SK-N-SH treated with all-trans-retinoic acid at 6 μM for 48 hours (cell line): ENCODE results near the gene PARD3B.

Experiments
- BACH2 ChIP-seq: fragments of 250-450 bp; sonication (Bioruptor Pico); IDR thresholded peaks from 2 replicates; pipeline ENCODE4 v1.9.0; 2021; ENCODE audit warnings: mild to moderate bottlenecking, borderline replicate concordance
- CSDC2 ChIP-seq: fragments of 250-450 bp; sonication (Bioruptor Pico); IDR thresholded peaks from 2 replicates; pipeline ENCODE4 v1.5.0; 2020; ENCODE audit warnings: mild to moderate bottlenecking, moderate library complexity
- ESRRG ChIP-seq: fragments of 250-450 bp; sonication (Bioruptor Pico); IDR thresholded peaks from 2 replicates; pipeline ENCODE4 v1.6.1; 2021; ENCODE audit warnings: mild to moderate bottlenecking
- GLIS3 ChIP-seq: fragments of 250-450 bp; sonication (Bioruptor Pico); IDR thresholded peaks from 2 replicates; pipeline ENCODE4 v1.5.0; 2020; ENCODE audit warnings: mild to moderate bottlenecking, moderate library complexity
- ISL1 ChIP-seq: fragments of 250-450 bp; sonication (Bioruptor Pico); IDR thresholded peaks from 2 replicates; pipeline ENCODE4 v2.1.2; 2022; ENCODE audit warnings: mild to moderate bottlenecking, moderate library complexity
- RARB ChIP-seq: fragments of 250-450 bp; sonication (Bioruptor Pico); IDR thresholded peaks from 2 replicates; pipeline ENCODE4 v1.8.0; 2021; ENCODE audit warnings: mild to moderate bottlenecking, moderate library complexity
- SNAI2 ChIP-seq: fragments of 250-450 bp; sonication (Bioruptor Pico); IDR thresholded peaks from 2 replicates; pipeline ENCODE4 v1.5.0; 2020; ENCODE audit warnings: mild to moderate bottlenecking, moderate library complexity
- TCF4 ChIP-seq: fragments of 250-450 bp; sonication (Bioruptor Pico); IDR thresholded peaks from 2 replicates; pipeline ENCODE4 v1.8.0; 2021; ENCODE audit warnings: mild to moderate bottlenecking, moderate library complexity, borderline replicate concordance
- TOX ChIP-seq: fragments of 250-450 bp; sonication (Bioruptor Pico); IDR thresholded peaks from 2 replicates; pipeline ENCODE4 v1.8.0; 2021; ENCODE audit warnings: mild to moderate bottlenecking, moderate library complexity, borderline replicate concordance
- ZFP3 ChIP-seq: fragments of 250-450 bp; sonication (Bioruptor Pico); IDR thresholded peaks from 2 replicates; pipeline ENCODE4 v1.5.0; 2020; ENCODE audit warnings: mild to moderate bottlenecking, moderate library complexity
- ZNF565 ChIP-seq: fragments of 450-650 bp; formaldehyde crosslinking; conservative IDR thresholded peaks from 2 replicates; pipeline ENCODE4 v1.5.0; 2020; ENCODE audit warnings: low read depth, mild to moderate bottlenecking, moderate library complexity
- ZNF70 ChIP-seq: fragments of 450-650 bp; formaldehyde crosslinking; IDR thresholded peaks from 2 replicates; pipeline ENCODE4 v1.5.0; 2020; ENCODE audit warnings: mild to moderate bottlenecking, moderate library complexity
- TF ChIP-seq, protein P1 (sequence below): fragments of 250-450 bp; sonication (Bioruptor Pico); IDR thresholded peaks from 2 replicates; pipeline ENCODE4 v1.5.0; 2020; ENCODE audit warnings: mild to moderate bottlenecking, moderate library complexity
- TF ChIP-seq, protein P2 (sequence below): fragments of 250-450 bp; sonication (Bioruptor Pico); IDR thresholded peaks from 2 replicates; pipeline ENCODE4 v1.8.0; 2020; ENCODE audit warnings: mild to moderate bottlenecking, moderate library complexity, borderline replicate concordance

DNA sequence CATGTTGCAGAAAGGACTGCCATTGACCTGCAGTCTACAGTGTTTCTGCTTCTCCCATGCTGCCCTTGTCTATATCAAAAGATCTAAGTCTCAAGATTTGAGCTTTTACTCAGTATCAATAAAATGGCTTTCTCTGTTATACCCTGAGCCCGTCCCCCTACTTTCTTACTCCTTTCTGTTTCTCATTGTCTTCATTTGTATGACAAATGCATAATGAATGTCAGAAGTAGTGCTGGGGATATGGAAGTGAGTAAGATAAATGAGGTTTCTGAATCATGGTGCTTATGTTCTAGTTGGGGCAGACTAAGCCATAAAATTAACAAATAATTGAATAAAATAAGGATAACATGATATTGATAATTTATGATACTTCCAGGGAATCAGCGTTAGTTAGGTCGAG lies 128.6 kb downstream of the PARD3B start:
- TF ChIP-seq ISL1 (CRISPR knock-in tag) (no peak), ZFP3 (CRISPR knock-in tag) (no peak), TOX (CRISPR knock-in tag) (no peak), RARB (CRISPR knock-in tag) (no peak), ESRRG (CRISPR knock-in tag) (no peak), ZNF565 (CRISPR knock-in tag) (no peak), BACH2 (CRISPR knock-in tag) (no peak), TCF4 (CRISPR knock-in tag) (no peak), ZNF70 (CRISPR knock-in tag) (no peak), GLIS3 (CRISPR knock-in tag) (no peak), CSDC2 (CRISPR knock-in tag) (no peak), SNAI2 (CRISPR knock-in tag) (no peak)
- TF ChIP-seq, protein P1, sequence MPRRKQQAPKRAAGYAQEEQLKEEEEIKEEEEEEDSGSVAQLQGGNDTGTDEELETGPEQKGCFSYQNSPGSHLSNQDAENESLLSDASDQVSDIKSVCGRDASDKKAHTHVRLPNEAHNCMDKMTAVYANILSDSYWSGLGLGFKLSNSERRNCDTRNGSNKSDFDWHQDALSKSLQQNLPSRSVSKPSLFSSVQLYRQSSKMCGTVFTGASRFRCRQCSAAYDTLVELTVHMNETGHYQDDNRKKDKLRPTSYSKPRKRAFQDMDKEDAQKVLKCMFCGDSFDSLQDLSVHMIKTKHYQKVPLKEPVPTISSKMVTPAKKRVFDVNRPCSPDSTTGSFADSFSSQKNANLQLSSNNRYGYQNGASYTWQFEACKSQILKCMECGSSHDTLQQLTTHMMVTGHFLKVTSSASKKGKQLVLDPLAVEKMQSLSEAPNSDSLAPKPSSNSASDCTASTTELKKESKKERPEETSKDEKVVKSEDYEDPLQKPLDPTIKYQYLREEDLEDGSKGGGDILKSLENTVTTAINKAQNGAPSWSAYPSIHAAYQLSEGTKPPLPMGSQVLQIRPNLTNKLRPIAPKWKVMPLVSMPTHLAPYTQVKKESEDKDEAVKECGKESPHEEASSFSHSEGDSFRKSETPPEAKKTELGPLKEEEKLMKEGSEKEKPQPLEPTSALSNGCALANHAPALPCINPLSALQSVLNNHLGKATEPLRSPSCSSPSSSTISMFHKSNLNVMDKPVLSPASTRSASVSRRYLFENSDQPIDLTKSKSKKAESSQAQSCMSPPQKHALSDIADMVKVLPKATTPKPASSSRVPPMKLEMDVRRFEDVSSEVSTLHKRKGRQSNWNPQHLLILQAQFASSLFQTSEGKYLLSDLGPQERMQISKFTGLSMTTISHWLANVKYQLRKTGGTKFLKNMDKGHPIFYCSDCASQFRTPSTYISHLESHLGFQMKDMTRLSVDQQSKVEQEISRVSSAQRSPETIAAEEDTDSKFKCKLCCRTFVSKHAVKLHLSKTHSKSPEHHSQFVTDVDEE (CRISPR knock-in tag), result no peak
- TF ChIP-seq, protein P2, sequence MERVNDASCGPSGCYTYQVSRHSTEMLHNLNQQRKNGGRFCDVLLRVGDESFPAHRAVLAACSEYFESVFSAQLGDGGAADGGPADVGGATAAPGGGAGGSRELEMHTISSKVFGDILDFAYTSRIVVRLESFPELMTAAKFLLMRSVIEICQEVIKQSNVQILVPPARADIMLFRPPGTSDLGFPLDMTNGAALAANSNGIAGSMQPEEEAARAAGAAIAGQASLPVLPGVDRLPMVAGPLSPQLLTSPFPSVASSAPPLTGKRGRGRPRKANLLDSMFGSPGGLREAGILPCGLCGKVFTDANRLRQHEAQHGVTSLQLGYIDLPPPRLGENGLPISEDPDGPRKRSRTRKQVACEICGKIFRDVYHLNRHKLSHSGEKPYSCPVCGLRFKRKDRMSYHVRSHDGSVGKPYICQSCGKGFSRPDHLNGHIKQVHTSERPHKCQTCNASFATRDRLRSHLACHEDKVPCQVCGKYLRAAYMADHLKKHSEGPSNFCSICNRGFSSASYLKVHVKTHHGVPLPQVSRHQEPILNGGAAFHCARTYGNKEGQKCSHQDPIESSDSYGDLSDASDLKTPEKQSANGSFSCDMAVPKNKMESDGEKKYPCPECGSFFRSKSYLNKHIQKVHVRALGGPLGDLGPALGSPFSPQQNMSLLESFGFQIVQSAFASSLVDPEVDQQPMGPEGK, result no peak
